Measurements from ENCODE around the gene MTFR2. TPM values are rescaled to one million over a fixed set of nuclear protein-coding genes. Genes with fewer than 3 reads are reported as not detected.

MTFR2 gene
- 1.4 TPM for total RNA-seq (ENCODE audit: unreplicated experiment)
- long read RNA-seq, partial matches to known transcripts: 0 of 2 reads
- long read RNA-seq, other reads (novel, unspliced or antisense): 0 of 2 reads

- no peak for TF ChIP-seq CTCF (IDR thresholded peaks at IDR 0.05; ENCODE audit: unreplicated experiment)
- Mint-ChIP-seq H3K4me1 (ENCODE audit: unreplicated experiment) (peaks cover 20% of the 10 kb centered on the region), H3K4me3 (ENCODE audit: unreplicated experiment) (peak within 1 kb of the TSS; percentile 99), H3K27ac (ENCODE audit: unreplicated experiment) (peak within 1 kb of the TSS; percentile 58), H3K36me3 (ENCODE audit: low read depth, unreplicated experiment) (no peaks in the 10 kb centered on the region), H3K9me3 (ENCODE audit: unreplicated experiment) (no peaks in the 10 kb centered on the region), H3K27me3 (ENCODE audit: unreplicated experiment) (peaks cover 2% of the 10 kb centered on the region)
- peak; percentile 90 for DNase-seq (ENCODE audit: low spot score)
These were observed at the start of gene MTFR2 for GRCh38 chr6:136249811-136250685. Gene MTFR2, minus strand, starts transcription at chr6:136250311. Its CDS starts 1,212 bp downstream, at chr6:136249099.

GRCh38 chr6:136294621-136295020 is 44.5 kb upstream of the MTFR2 start:
- Mint-ChIP-seq H3K4me3 (ENCODE audit: unreplicated experiment) (no peak overlapping the region), H3K27ac (ENCODE audit: unreplicated experiment) (no peak overlapping the region), H3K27me3 (ENCODE audit: unreplicated experiment) (peaks cover 13% of the 10 kb centered on the region), H3K9me3 (ENCODE audit: unreplicated experiment) (no peaks in the 10 kb centered on the region), H3K36me3 (ENCODE audit: low read depth, unreplicated experiment) (peaks cover under 1% of the 10 kb centered on the region), H3K4me1 (ENCODE audit: unreplicated experiment) (no peaks in the 10 kb centered on the region)
- no peak for TF ChIP-seq CTCF (IDR thresholded peaks at IDR 0.05; ENCODE audit: unreplicated experiment)
- no peak for DNase-seq (ENCODE audit: low spot score)

DNA sequence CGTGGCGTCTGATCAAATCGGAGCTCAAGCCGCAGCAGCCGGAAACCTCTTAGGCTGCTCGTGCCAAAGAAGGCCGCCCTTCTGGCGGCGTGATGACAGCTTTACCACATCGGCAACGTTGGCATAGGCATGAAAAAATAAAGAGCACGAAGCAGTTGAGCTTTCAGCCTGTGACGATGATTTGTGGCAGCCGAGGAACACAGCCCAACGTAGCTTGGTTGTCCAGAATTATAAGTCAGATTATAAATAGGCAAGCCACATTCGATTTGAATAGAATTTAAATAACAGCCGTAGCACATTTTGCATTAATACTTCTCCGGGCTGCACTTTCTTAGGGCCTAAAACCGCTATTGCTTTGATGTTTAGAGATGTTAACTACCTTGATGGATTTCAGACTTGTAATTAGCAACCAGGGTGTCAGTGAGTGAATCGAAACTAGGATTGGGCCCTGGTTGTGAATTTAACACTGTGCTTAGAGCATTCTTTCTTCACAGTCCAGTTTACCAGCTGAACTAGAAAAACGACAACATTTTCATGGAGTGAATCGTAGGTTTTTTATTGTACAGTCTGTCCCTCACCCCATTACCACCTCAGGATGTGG is 40.4 kb upstream of the MTFR2 start:
- Mint-ChIP-seq H3K36me3 (ENCODE audit: low read depth, unreplicated experiment) (peaks cover 10% of the 10 kb centered on the region), H3K9me3 (ENCODE audit: unreplicated experiment) (no peaks in the 10 kb centered on the region), H3K4me1 (ENCODE audit: unreplicated experiment) (peaks cover 18% of the 10 kb centered on the region), H3K4me3 (ENCODE audit: unreplicated experiment) (peak overlapping the region; percentile 100), H3K27me3 (ENCODE audit: unreplicated experiment) (peaks cover 26% of the 10 kb centered on the region), H3K27ac (ENCODE audit: unreplicated experiment) (peak overlapping the region; percentile 100)
- TF ChIP-seq CTCF (IDR thresholded peaks at IDR 0.05; ENCODE audit: unreplicated experiment): no peak
- peak; percentile 49 for DNase-seq (ENCODE audit: low spot score)

DNA sequence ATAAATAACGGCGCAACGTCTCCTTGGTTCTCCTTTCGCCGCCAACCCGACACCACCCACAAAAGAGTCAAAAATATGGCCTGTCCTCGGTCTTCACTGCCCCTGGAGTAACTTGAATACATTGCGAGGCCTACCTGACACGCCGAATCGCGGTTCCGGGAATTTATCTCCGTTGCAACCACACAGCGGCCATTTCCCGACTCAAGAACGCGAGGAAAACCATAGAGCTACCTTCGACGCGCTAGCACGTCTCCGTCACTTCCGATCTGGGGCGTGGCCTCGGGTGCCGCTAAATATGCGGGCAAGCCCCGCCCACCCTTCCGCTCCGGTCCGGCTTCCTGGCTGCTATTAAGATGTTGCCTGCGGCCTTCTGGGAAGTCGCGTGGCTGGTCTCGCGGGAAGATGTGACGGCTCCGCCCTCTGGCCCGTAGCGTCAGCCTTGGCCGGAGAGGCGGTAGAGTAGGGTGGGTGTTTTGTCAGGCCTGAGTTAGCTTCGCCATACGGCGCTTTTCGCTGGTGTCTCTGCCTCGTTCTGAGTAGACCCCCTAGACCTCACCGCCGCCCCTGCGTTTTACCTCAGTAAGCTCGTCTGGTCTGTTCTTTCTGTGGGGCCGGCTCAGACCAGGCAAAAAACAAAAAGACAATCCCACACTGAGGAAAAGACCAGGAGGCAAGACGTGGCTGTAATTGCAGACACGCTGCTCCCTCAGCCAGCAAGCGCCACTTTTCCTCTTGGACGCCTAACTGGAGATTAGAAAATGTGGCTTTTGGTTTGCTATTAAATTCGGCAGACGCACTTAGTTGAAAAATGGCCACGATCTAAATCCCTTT is 39.7 kb upstream of the MTFR2 start, which contains the start of gene BCLAF1:
Gene BCLAF1 (minus strand): TSS at position 268 of the 831 bp plus-strand sequence. CDS start 9,980 bp downstream, outside the sequence.
- Mint-ChIP-seq H3K4me1 (ENCODE audit: unreplicated experiment) (peaks cover 26% of the 10 kb centered on the region), H3K27ac (ENCODE audit: unreplicated experiment) (peak within 1 kb of the TSS; percentile 100), H3K9me3 (ENCODE audit: unreplicated experiment) (no peaks in the 10 kb centered on the region), H3K36me3 (ENCODE audit: low read depth, unreplicated experiment) (peaks cover 10% of the 10 kb centered on the region), H3K27me3 (ENCODE audit: unreplicated experiment) (peaks cover 30% of the 10 kb centered on the region), H3K4me3 (ENCODE audit: unreplicated experiment) (peak within 1 kb of the TSS; percentile 100)
- DNase-seq (ENCODE audit: low spot score): peak; percentile 99
- no peak for TF ChIP-seq CTCF (IDR thresholded peaks at IDR 0.05; ENCODE audit: unreplicated experiment)
